ENCODE measurements around the gene ARHGAP19.

The ARHGAP19 gene

DNA sequence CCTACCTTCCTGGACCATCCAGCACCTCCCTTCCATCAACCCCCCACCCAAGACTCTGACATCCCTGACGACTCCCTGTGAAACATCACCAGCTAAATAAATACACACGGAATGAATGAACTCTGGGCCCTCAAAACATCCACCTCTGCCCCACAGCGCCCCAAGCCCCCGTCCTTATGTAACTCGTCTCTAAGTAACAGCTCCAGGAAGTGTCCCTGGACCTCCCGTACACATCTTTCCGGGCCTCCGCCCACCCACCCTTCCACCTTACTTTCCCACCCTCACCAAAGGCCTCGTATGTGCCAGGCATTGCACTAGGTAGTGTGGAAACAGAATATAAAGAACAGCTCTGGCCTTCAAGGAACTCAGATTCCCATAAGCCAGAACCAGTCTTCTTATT is 79.0 kb downstream of the ARHGAP19 start:
- H3K4me3 ChIP-seq (ENCODE audit: low read depth, low read length): no peak overlapping the region
- TF ChIP-seq, protein P1, sequence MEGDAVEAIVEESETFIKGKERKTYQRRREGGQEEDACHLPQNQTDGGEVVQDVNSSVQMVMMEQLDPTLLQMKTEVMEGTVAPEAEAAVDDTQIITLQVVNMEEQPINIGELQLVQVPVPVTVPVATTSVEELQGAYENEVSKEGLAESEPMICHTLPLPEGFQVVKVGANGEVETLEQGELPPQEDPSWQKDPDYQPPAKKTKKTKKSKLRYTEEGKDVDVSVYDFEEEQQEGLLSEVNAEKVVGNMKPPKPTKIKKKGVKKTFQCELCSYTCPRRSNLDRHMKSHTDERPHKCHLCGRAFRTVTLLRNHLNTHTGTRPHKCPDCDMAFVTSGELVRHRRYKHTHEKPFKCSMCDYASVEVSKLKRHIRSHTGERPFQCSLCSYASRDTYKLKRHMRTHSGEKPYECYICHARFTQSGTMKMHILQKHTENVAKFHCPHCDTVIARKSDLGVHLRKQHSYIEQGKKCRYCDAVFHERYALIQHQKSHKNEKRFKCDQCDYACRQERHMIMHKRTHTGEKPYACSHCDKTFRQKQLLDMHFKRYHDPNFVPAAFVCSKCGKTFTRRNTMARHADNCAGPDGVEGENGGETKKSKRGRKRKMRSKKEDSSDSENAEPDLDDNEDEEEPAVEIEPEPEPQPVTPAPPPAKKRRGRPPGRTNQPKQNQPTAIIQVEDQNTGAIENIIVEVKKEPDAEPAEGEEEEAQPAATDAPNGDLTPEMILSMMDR (IDR thresholded peaks at IDR 0.05; ENCODE audit: insufficient read depth, low read length, missing control alignments): no peak
- ChIA-PET CTCF (interaction anchor here (1.3 to 38.4 kb wide), 4 partner anchors 5 to 163 kb away, joined by 3 to 1063 read pairs (median 860); no protein-coding TSS in a partner anchor), POLR2A (no interaction called here)
- DNase-seq (ENCODE audit: low read depth, low spot score): no peak

DNA sequence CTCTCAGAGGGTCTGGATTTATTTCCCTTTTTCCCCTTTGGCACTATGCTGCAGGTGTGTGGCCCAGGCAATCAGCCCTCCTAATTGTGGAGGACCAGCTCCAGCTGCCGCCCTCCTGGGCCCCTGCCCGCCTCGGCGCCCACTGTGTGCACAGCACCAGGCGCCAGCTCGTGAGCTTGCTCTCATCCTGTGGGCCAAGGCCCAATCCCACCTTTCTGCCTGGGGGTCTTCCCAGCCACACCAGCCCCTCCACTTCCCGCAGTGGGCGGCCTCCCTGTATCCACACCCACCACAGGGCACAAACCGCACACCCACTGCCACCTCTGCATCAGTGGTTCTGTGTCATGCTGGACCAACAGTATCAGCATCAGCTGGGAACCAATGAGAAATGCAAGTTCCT is 81.2 kb downstream of the ARHGAP19 start:
- TF ChIP-seq, protein P1 (IDR thresholded peaks at IDR 0.05; ENCODE audit: insufficient read depth, low read length, missing control alignments): no peak
- no peak for DNase-seq (ENCODE audit: low read depth, low spot score)
- H3K4me3 ChIP-seq (ENCODE audit: low read depth, low read length): no peak overlapping the region
- CTCF ChIA-PET: interaction anchor here (1.0 to 38.4 kb wide), 44 partner anchors 3 to 836 kb away, joined by 3 to 1063 read pairs (median 5); partner anchors contain the start of gene ARHGAP19
- POLR2A ChIA-PET: no interaction called here

DNA sequence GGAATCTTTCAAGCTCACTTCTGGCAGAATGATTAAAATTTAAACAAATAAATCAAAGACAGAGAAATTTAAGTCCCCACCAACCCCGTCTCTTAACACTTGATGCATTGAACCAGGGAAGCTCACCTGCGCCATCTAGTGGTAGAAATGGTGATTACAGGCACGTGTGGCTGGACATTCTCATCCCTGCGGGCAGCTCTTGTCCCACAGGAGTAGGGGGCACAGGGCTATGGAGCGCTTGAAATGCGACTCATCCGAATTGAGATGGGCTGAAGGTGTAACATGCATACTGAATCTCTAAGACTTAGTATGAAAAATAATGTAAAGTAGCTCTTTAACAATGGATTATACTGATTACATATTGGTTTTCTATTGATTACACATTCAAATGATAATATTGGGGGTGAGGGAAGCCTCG is 81.9 kb downstream of the ARHGAP19 start:
- no peak for DNase-seq (ENCODE audit: low read depth, low spot score)
- no peak overlapping the region for H3K4me3 ChIP-seq (ENCODE audit: low read depth, low read length)
- TF ChIP-seq, protein P1 (IDR thresholded peaks at IDR 0.05; ENCODE audit: insufficient read depth, low read length, missing control alignments): peak; percentile 91
- POLR2A ChIA-PET: no interaction called here
- CTCF ChIA-PET: interaction anchor here (0.7 to 38.4 kb wide), 61 partner anchors 2 to 842 kb away, joined by 3 to 1063 read pairs (median 4); partner anchors contain the start of genes ARHGAP19 and FRAT1

DNA sequence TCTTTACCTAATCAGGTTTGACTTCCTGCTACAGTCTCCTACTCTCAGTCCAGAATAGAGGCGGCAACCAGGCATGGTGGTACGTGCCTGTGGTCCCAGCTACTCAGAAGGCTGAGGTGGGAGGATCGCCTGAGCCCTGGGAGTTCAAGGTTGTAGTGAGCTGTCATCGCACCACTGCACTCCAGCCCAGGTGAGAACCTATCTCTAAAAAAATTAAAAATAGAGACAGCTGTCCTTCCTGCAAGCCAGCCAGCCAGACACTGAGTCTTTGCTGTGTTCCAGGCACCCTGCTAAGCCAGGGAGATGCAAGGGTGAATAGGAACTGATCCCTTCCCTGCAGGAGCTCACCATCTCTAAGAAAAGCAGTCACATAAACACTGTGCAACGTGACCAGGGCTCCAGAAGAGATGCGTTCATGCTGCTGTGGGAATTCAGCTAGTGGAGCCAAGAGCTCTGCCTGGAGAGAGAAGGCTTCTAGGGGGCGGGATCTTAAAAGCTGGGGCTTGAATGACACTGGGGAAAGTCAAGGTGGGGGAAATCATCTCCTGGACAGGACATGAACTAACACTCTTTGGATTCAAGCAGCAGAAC is 84.6 kb downstream of the ARHGAP19 start:
- no peak for DNase-seq (ENCODE audit: low read depth, low spot score)
- ChIA-PET POLR2A (no interaction called here), CTCF (interaction anchor here (0.7 to 38.4 kb wide), 6 partner anchors 0 to 170 kb away, joined by 3 to 1063 read pairs (median 432); no protein-coding TSS in a partner anchor)
- no peak overlapping the region for H3K4me3 ChIP-seq (ENCODE audit: low read depth, low read length)
- TF ChIP-seq, protein P1 (IDR thresholded peaks at IDR 0.05; ENCODE audit: insufficient read depth, low read length, missing control alignments): no peak

DNA sequence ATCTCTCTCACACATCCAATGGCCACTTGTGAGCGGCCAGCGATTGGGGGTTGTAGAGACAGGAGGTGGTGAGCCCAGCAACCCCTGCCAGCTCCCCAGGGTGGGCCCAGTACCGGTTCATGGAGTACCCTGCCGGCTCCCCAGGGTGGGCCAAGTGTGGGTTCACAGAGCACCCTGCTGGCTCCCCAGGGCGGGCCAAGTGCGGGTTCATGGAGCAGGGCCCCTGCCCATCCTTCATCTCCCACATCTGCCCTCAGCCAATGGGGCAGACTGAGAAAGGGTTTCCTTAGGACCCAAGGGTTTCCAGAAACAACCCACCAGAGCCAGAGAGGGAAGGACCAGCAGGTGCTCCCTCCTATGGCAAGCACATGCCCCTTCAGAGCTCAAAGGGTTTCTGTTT is 85.3 kb downstream of the ARHGAP19 start:
- POLR2A ChIA-PET: no interaction called here
- TF ChIP-seq, protein P1 (IDR thresholded peaks at IDR 0.05; ENCODE audit: insufficient read depth, low read length, missing control alignments): no peak
- CTCF ChIA-PET: interaction anchor here (2.2 to 38.4 kb wide), 4 partner anchors 1 to 170 kb away, joined by 8 to 1063 read pairs (median 860); no protein-coding TSS in a partner anchor

DNA sequence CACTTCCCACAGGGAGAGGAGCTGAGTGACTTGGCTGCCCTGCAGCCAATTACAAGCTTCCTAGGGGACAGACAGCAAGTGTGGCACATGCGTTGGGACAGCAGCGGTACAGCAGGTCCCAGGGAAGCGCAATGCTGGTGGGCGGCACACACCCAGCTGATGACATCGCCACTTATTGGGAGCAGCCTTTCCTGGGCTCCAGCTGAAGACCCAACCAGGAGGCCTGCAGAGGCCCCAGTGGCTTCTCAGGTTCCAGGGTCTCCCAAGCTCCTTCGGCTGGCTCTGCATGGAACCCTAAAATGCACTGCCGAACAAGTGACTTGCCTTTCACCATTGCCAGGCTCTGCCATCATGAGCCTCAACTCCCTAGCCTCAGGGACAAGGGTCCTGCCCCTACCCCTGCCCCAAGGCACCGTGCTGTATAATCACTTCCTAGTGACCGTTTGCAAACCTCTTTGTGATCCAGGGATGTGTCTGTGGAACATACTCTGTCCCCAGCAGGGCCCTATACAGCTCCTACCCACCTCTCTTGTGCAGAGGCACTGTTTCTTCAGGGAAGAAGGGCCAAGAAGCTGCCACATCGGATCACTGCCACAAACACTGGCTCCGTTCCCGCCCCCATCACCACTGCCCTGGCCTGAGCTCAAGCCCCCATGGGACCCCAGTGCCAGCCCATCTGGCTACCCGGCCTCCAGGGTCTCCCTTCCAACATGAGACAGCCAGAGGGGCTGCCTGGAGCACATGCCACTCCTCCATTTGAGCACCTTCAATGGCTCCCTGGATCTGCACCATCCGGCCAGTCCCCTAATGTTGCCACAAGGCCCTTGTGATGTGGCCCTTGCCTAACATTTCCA is 87.4 kb downstream of the ARHGAP19 start:
- ChIA-PET POLR2A (no interaction called here), CTCF (interaction anchor here (2.2 to 38.4 kb wide), 4 partner anchors 3 to 168 kb away, joined by 8 to 1063 read pairs (median 860); no protein-coding TSS in a partner anchor)
- DNase-seq (ENCODE audit: low read depth, low spot score): no peak
- TF ChIP-seq, protein P1 (IDR thresholded peaks at IDR 0.05; ENCODE audit: insufficient read depth, low read length, missing control alignments): no peak
- H3K4me3 ChIP-seq (ENCODE audit: low read depth, low read length): no peak overlapping the region

More for the DNA sequence above, 85.3 kb downstream of the ARHGAP19 start:
- no peak for DNase-seq (ENCODE audit: low read depth, low spot score)
- H3K4me3 ChIP-seq (ENCODE audit: low read depth, low read length): no peak overlapping the region

Data from AG04449 (cell line).